GDM1 (cell line): ENCODE results near the gene GUCY2D.
"Not testable (repeated sequence)": the region's sequence is repeated elsewhere in the genome, so short reads cannot be mapped to it uniquely, and the experiment has no call there.

Experiments
- DNase-seq: peaks from one replicate; lab custom pipeline; 2025; lab: John Stamatoyannopoulos, UW

The GUCY2D gene

GRCh38 chr17:8046929-8047768, 44.7 kb downstream of the GUCY2D start:
- DNase-seq, result no peak

GRCh38 chr17:8047769-8048110, 45.3 kb downstream of the GUCY2D start:
- no peak for DNase-seq

- DNase-seq, result no peak
Measured at GRCh38 chr17:8048236-8048635, 45.8 kb downstream of the GUCY2D start.

GRCh38 chr17:8048736-8049135, 46.3 kb downstream of the GUCY2D start:
- DNase-seq, result no peak

- no peak for DNase-seq
Measured at GRCh38 chr17:8051831-8052230, 49.4 kb downstream of the GUCY2D start.

- DNase-seq, result no peak
Measured at GRCh38 chr17:8052256-8053252, 50.1 kb downstream of the GUCY2D start.

- no peak for DNase-seq
Measured at GRCh38 chr17:8053600-8053999, 51.2 kb downstream of the GUCY2D start.

GRCh38 chr17:8055851-8056231, 53.4 kb downstream of the GUCY2D start:
- no peak for DNase-seq

GRCh38 chr17:8056232-8056975, 54.0 kb downstream of the GUCY2D start:
- DNase-seq, result peak; percentile 70

GRCh38 chr17:8056976-8057625, 54.7 kb downstream of the GUCY2D start:
- no peak for DNase-seq

GRCh38 chr17:8057691-8058114, 55.3 kb downstream of the GUCY2D start:
- peak; percentile 62 for DNase-seq

GRCh38 chr17:8059131-8059530, 56.7 kb downstream of the GUCY2D start:
- no peak for DNase-seq

GRCh38 chr17:8060274-8060673, 57.9 kb downstream of the GUCY2D start:
- peak; percentile 30 for DNase-seq

GRCh38 chr17:8061851-8062250, 59.4 kb downstream of the GUCY2D start:
- not testable (repeated sequence) for DNase-seq

- DNase-seq, result no peak
Measured at GRCh38 chr17:8062435-8062806, 60.0 kb downstream of the GUCY2D start.

- no peak for DNase-seq
Measured at GRCh38 chr17:8062807-8063483, 60.5 kb downstream of the GUCY2D start.

GRCh38 chr17:8063761-8064534, 61.5 kb downstream of the GUCY2D start:
- DNase-seq, result no peak

- DNase-seq, result no peak
Measured at GRCh38 chr17:8064561-8065019, 62.2 kb downstream of the GUCY2D start.

- no peak for DNase-seq
Measured at GRCh38 chr17:8066841-8067775, 64.7 kb downstream of the GUCY2D start.
